ENCODE data around the gene NXPH4.

GRCh38 chr12:57188090-57188425 is 28.5 kb upstream of the NXPH4 start:
- TF ChIP-seq CTCF (IDR thresholded peaks at IDR 0.05) (no peak), EZH2 (IDR thresholded peaks at IDR 0.05) (no peak), EZH2phosphoT487 (IDR thresholded peaks at IDR 0.05) (no peak)

Data from neural progenitor cell (in vitro differentiated cells).